AG10803 (cell line): ENCODE measurements around the gene PCDHB3.
"Not testable (repeated sequence)": the region's sequence is repeated elsewhere in the genome, so short reads cannot be mapped to it uniquely, and the experiment has no call there.

Experiments
- DNase-seq: peaks from one replicate; pipeline ENCODE4 v3.0.0; 2010; ENCODE audit warnings: low read depth
- H3K4me3 ChIP-seq: 2 replicates; pipeline ENCODE4 v1.5.1; 2011; ENCODE audit warnings: mild to moderate bottlenecking, low read length, control low read depth
- TF ChIP-seq, protein P1 (sequence below): conservative IDR thresholded peaks from 2 replicates; pipeline ENCODE4 v1.5.1; 2011; ENCODE audit warnings: mild to moderate bottlenecking, low read length, control low read depth, inconsistent platforms

The PCDHB3 gene

DNA sequence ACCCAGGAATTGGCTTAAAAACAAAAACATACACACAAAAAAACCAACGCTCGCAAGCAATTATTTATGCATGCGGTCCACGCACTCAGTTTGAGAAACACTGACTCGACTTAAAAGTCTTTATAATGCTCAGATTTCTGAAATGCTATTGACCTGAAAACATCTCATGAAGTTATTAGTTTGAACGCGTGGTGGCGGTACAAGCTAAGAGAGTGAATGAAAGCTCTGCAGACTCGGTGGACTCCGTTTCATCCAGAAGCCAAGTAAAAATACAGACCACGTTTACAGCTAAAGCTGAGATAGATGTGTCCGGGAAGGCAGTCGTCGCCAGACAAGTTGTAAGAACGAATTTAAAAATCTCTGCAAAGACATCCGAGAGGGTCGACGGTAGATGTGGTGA lies 49.5 kb downstream of the PCDHB3 start, which contains the start of gene PCDHB6:
PCDHB6 (plus strand) TSS at position 246 of the 400 bp plus-strand sequence. CDS start 201 bp downstream, outside the sequence.
- TF ChIP-seq, protein P1, sequence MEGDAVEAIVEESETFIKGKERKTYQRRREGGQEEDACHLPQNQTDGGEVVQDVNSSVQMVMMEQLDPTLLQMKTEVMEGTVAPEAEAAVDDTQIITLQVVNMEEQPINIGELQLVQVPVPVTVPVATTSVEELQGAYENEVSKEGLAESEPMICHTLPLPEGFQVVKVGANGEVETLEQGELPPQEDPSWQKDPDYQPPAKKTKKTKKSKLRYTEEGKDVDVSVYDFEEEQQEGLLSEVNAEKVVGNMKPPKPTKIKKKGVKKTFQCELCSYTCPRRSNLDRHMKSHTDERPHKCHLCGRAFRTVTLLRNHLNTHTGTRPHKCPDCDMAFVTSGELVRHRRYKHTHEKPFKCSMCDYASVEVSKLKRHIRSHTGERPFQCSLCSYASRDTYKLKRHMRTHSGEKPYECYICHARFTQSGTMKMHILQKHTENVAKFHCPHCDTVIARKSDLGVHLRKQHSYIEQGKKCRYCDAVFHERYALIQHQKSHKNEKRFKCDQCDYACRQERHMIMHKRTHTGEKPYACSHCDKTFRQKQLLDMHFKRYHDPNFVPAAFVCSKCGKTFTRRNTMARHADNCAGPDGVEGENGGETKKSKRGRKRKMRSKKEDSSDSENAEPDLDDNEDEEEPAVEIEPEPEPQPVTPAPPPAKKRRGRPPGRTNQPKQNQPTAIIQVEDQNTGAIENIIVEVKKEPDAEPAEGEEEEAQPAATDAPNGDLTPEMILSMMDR: peak; percentile 47
- peak; percentile 18 for DNase-seq
- peak within 1 kb of the TSS; percentile 35 for H3K4me3 ChIP-seq

DNA sequence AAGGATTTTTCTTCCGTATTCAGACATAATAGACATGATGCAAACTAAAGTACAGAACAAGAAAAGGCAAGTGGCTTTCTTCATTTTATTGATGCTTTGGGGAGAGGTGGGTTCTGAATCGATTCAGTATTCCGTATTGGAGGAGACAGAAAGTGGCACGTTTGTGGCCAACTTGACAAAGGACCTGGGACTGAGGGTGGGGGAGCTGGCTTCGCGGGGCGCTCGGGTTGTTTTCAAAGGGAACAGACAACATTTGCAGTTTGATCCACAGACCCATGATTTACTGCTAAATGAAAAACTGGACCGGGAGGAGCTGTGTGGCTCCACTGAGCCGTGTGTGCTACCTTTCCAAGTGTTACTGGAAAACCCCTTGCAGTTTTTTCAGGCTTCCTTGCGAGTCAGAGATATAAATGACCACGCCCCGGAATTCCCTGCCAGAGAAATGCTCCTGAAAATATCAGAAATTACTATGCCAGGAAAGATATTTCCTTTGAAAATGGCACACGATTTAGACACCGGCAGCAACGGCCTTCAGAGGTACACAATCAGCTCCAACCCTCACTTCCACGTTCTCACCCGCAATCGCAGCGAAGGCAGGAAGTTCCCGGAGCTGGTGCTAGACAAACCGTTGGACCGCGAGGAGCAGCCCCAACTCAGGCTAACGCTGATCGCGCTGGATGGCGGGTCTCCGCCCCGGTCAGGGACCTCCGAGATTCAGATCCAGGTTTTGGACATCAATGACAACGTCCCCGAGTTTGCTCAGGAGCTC lies 50.1 kb downstream of the PCDHB3 start:
- TF ChIP-seq, protein P1: no peak
- H3K4me3 ChIP-seq: peak overlapping the region; percentile 35
- no peak for DNase-seq

DNA sequence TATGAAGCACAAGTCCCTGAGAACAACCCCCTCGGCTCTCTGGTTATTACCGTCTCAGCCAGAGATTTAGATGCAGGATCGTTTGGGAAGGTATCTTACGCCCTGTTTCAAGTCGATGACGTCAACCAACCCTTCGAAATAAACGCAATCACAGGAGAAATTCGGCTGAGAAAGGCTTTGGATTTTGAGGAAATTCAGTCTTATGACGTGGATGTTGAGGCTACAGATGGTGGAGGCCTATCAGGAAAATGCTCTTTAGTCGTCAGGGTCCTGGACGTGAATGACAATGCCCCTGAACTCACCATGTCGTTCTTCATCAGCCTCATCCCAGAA lies 50.7 kb downstream of the PCDHB3 start:
- H3K4me3 ChIP-seq: no peak overlapping the region
- TF ChIP-seq, protein P1: no peak
- no peak for DNase-seq

DNA sequence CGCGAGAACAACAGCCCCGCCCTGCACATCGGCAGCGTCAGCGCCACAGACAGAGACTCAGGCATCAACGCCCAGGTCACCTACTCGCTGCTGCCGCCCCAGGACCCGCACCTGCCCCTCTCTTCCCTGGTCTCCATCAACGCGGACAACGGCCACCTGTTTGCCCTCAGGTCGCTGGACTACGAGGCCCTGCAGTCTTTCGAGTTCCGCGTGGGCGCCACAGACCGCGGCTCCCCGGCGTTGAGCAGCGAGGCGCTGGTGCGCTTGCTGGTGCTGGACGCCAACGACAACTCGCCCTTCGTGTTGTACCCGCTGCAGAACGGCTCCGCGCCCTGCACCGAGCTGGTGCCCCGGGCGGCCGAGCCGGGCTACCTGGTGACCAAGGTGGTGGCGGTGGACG lies 51.4 kb downstream of the PCDHB3 start:
- H3K4me3 ChIP-seq, DNase-seq: not testable (repeated sequence)

DNA sequence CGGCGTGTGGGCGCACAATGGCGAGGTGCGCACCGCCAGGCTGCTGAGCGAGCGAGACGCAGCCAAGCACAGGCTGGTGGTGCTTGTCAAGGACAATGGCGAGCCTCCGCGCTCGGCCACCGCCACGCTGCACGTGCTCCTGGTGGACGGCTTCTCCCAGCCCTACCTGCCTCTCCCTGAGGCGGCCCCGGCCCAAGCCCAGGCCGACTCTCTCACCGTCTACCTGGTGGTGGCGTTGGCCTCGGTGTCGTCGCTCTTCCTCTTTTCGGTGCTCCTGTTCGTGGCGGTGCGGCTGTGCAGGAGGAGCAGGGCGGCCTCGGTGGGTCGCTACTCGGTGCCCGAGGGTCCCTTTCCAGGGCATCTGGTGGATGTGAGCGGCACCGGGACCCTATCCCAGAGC lies 51.8 kb downstream of the PCDHB3 start:
- not testable (repeated sequence) for H3K4me3 ChIP-seq, DNase-seq
